ENCODE data around the gene KIAA1614. TPM values are rescaled to one million over a fixed set of nuclear protein-coding genes. Genes with fewer than 3 reads are reported as not detected.

Gene KIAA1614
- total RNA-seq, 1 donor from 2014 or later = 10.7 TPM

Other genes with a start within 250 kb of the KIAA1614 start
- gene STX6, start 110.0 kb downstream of the KIAA1614 start, total RNA-seq = 31.4 and 38.8 TPM in 2 replicates
- gene MR1, start 121.1 kb downstream of the KIAA1614 start, total RNA-seq = 27.4 and 28.7 TPM in 2 replicates
- 16.8 and 19.6 TPM in 2 replicates for gene IER5, start 175.8 kb downstream of the KIAA1614 start, total RNA-seq

Data from renal cortical epithelial cell (primary cell).